ENCODE data around the gene CAMK1G. TPM values are rescaled to one million over a fixed set of nuclear protein-coding genes. Genes with fewer than 3 reads are reported as not detected.

The CAMK1G gene
- total and polyA plus RNA-seq, 9 of the 15 experiments (the other 6 are each of a cell fraction or from before 2014, with no cell fraction given), result not detected

DNA sequence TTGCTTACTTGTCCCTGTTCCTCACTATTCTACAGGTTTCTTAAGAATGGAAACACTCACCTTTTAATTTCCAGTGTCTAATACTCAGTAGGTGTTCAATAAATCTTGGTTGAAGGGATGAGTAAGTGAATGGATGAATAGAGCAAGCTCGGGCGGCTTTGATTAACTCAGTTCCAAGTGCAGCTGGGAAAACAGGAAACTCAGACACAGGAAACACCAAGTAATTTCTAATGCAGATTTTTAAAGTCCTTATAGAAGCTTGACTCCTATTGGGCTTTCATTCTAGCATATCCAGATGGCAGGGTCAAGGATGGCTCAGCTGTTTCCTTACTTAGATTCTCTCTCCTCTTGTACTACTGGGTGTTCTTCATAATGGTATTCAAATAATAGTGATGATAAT lies 14.0 kb downstream of the CAMK1G start:
- Histone ChIP-seq H3K4me1 (replicated peaks in 1 of 2; ENCODE audit: control insufficient read depth in 2 of 2, insufficient read depth in 2 of 2, low read length in 2 of 2) (no peaks in the 10 kb centered on the region), H3K27me3 (ENCODE audit: control insufficient read depth in 2 of 2, insufficient read depth in 2 of 2, low read length in 2 of 2) (peaks cover 0 to 18% of the 10 kb centered on the region in 2 experiments; a peak in 2 of 5 replicates), H3K27ac (ENCODE audit: extremely low read depth, low read depth, low read length) (no peak overlapping the region), H3K9ac (ENCODE audit: insufficient read depth in 1 of 2, low read depth in 2 of 2, low read length in 2 of 2) (no peak overlapping the region), H2AFZ (ENCODE audit: low read depth, low read length) (no peak overlapping the region), H3K36me3 (ENCODE audit: control insufficient read depth, insufficient read depth, low read length) (no peaks in the 10 kb centered on the region), H3K4me2 (ENCODE audit: insufficient read depth, low read length) (no peak overlapping the region), H3K79me2 (ENCODE audit: control insufficient read depth, insufficient read depth, low read length) (no peaks in the 10 kb centered on the region), H3K4me3 (no peak overlapping the region), H3K9me3 (replicated peaks; ENCODE audit: control insufficient read depth, insufficient read depth, low read depth, low read length) (no peaks in the 10 kb centered on the region), H3K9me1 (ENCODE audit: control insufficient read depth, insufficient read depth, low read length) (no peaks in the 10 kb centered on the region), H4K20me1 (replicated peaks; ENCODE audit: control insufficient read depth, insufficient read depth, low read length) (no peaks in the 10 kb centered on the region)
- no peak for DNase-seq (ENCODE audit: extremely low read depth in 1 of 4, low spot score in 3 of 4)
- ChIA-PET POLR2A (no interaction called here), CTCF (ENCODE audit: low intra/inter-chr PET ratio) (no interaction called here)
- TF ChIP-seq NR2C2 (CRISPR knock-in tag; IDR thresholded peaks at IDR 0.05), result no peak
- TF ChIP-seq NR2C2 (tag; IDR thresholded peaks at IDR 0.05), result no peak
- TF ChIP-seq ZNF717 (CRISPR knock-in tag; IDR thresholded peaks at IDR 0.05), result no peak
- TF ChIP-seq, protein P1, sequence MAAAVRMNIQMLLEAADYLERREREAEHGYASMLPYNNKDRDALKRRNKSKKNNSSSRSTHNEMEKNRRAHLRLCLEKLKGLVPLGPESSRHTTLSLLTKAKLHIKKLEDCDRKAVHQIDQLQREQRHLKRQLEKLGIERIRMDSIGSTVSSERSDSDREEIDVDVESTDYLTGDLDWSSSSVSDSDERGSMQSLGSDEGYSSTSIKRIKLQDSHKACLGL (CRISPR knock-in tag; IDR thresholded peaks at IDR 0.05; ENCODE audit: borderline replicate concordance, poor library complexity, severe bottlenecking), result no peak
- no peak for TF ChIP-seq CREM (IDR thresholded peaks at IDR 0.05; ENCODE audit: low read depth)
- TF ChIP-seq, protein P2, sequence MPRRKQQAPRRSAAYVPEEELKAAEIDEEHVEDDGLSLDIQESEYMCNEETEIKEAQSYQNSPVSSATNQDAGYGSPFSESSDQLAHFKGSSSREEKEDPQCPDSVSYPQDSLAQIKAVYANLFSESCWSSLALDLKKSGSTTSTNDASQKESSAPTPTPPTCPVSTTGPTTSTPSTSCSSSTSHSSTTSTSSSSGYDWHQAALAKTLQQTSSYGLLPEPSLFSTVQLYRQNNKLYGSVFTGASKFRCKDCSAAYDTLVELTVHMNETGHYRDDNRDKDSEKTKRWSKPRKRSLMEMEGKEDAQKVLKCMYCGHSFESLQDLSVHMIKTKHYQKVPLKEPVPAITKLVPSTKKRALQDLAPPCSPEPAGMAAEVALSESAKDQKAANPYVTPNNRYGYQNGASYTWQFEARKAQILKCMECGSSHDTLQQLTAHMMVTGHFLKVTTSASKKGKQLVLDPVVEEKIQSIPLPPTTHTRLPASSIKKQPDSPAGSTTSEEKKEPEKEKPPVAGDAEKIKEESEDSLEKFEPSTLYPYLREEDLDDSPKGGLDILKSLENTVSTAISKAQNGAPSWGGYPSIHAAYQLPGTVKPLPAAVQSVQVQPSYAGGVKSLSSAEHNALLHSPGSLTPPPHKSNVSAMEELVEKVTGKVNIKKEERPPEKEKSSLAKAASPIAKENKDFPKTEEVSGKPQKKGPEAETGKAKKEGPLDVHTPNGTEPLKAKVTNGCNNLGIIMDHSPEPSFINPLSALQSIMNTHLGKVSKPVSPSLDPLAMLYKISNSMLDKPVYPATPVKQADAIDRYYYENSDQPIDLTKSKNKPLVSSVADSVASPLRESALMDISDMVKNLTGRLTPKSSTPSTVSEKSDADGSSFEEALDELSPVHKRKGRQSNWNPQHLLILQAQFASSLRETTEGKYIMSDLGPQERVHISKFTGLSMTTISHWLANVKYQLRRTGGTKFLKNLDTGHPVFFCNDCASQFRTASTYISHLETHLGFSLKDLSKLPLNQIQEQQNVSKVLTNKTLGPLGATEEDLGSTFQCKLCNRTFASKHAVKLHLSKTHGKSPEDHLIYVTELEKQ (CRISPR knock-in tag; IDR thresholded peaks at IDR 0.05), result no peak
- TF ChIP-seq CBFB (CRISPR knock-in tag; IDR thresholded peaks at IDR 0.05), result no peak
- TF ChIP-seq, protein P3, sequence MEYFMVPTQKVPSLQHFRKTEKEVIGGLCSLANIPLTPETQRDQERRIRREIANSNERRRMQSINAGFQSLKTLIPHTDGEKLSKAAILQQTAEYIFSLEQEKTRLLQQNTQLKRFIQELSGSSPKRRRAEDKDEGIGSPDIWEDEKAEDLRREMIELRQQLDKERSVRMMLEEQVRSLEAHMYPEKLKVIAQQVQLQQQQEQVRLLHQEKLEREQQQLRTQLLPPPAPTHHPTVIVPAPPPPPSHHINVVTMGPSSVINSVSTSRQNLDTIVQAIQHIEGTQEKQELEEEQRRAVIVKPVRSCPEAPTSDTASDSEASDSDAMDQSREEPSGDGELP (CRISPR knock-in tag; IDR thresholded peaks at IDR 0.05; ENCODE audit: borderline replicate concordance), result no peak
- no peak for TF ChIP-seq ZKSCAN1 (IDR thresholded peaks at IDR 0.05; ENCODE audit: low read depth, low read length)
- no peak for TF ChIP-seq TCFL5 (CRISPR knock-in tag; conservative IDR thresholded peaks at IDR 0.05)
- TF ChIP-seq ZBTB17 (CRISPR knock-in tag; IDR thresholded peaks at IDR 0.05), result no peak
- TF ChIP-seq HEY1 (CRISPR knock-in tag; IDR thresholded peaks at IDR 0.05; ENCODE audit: borderline replicate concordance), result no peak
- TF ChIP-seq, protein P4, sequence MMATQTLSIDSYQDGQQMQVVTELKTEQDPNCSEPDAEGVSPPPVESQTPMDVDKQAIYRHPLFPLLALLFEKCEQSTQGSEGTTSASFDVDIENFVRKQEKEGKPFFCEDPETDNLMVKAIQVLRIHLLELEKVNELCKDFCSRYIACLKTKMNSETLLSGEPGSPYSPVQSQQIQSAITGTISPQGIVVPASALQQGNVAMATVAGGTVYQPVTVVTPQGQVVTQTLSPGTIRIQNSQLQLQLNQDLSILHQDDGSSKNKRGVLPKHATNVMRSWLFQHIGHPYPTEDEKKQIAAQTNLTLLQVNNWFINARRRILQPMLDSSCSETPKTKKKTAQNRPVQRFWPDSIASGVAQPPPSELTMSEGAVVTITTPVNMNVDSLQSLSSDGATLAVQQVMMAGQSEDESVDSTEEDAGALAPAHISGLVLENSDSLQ (IDR thresholded peaks at IDR 0.05), result no peak
- no peak for TF ChIP-seq BHLHE40 (IDR thresholded peaks at IDR 0.05; ENCODE audit: low read length)
- no peak for TF ChIP-seq CREB1 (IDR thresholded peaks at IDR 0.05)
- no peak for TF ChIP-seq CREB1 (CRISPR knock-in tag; IDR thresholded peaks at IDR 0.05)
- TF ChIP-seq TRIM28 (IDR thresholded peaks at IDR 0.05), result no peak
- no peak for TF ChIP-seq KLF10 (CRISPR knock-in tag; IDR thresholded peaks at IDR 0.05)
- TF ChIP-seq ZNF347 (CRISPR knock-in tag; IDR thresholded peaks at IDR 0.05; ENCODE audit: low read depth), result no peak
- TF ChIP-seq SMC3 (conservative IDR thresholded peaks at IDR 0.05; ENCODE audit: insufficient read depth, low read depth, low read length), result no peak
- TF ChIP-seq SETDB1 (IDR thresholded peaks at IDR 0.05; ENCODE audit: low read length), result no peak
- in situ Hi-C loops (cut with MboI) (loop anchor here (25.0 kb wide), 1 partner anchor 390 kb away; no protein-coding TSS in a partner anchor), intact Hi-C loops (cut with micrococcal nuclease) (no loop called here)
- WGBS (ENCODE audit: insufficient coverage, low coverage, missing lambda C conversion rate), result 4% methylated on average over 2 of the region's 2 CpGs
- BruUV-seq (replicated peaks), result no TSS peak
- no peak for FAIRE-seq
- no peak for ATAC-seq
